Stimulated activated naive CD8-positive, alpha-beta T cell treated with anti-CD3 and anti-CD28 coated beads, Interleukin-15, Interleukin-2, amounts not matched to agents 100 ng/mL and 50 ng/mL, for 24 hours (primary cell): ENCODE measurements around the gene CHMP6.
A peak's percentile ranks its signal among the peaks of the same experiment; 100 is the strongest.

Source experiments
- H3K27ac Mint-ChIP-seq: one replicate; pipeline ENCODE4 v1.8.0; 2021; ENCODE audit warnings: mild to moderate bottlenecking, mixed read lengths
- H3K27me3 Mint-ChIP-seq: one replicate; pipeline ENCODE4 v1.8.0; 2021; ENCODE audit warnings: mixed read lengths
- H3K36me3 Mint-ChIP-seq: one replicate; pipeline ENCODE4 v1.8.0; 2021; ENCODE audit warnings: low read depth, mixed read lengths
- H3K4me1 Mint-ChIP-seq: one replicate; pipeline ENCODE4 v1.8.0; 2021; ENCODE audit warnings: low read depth, mixed read lengths
- H3K4me3 Mint-ChIP-seq: one replicate; pipeline ENCODE4 v1.8.0; 2021; ENCODE audit warnings: mild to moderate bottlenecking, mixed read lengths
- H3K9me3 Mint-ChIP-seq: one replicate; pipeline ENCODE4 v1.8.0; 2021; ENCODE audit warnings: mixed read lengths

The CHMP6 gene

GRCh38 chr17:81039854-81040758, 48.5 kb downstream of the CHMP6 start:
- H3K36me3 Mint-ChIP-seq = peaks cover 3% of the 10 kb centered on the region
- H3K27ac Mint-ChIP-seq = no peak overlapping the region
- peaks cover 16% of the 10 kb centered on the region for H3K27me3 Mint-ChIP-seq
- no peak overlapping the region for H3K4me3 Mint-ChIP-seq
- H3K9me3 Mint-ChIP-seq = no peaks in the 10 kb centered on the region
- H3K4me1 Mint-ChIP-seq = peaks cover 14% of the 10 kb centered on the region

- H3K27me3 Mint-ChIP-seq = peaks cover 13% of the 10 kb centered on the region
- H3K4me3 Mint-ChIP-seq = no peak overlapping the region
- no peaks in the 10 kb centered on the region for H3K9me3 Mint-ChIP-seq
- peaks cover 3% of the 10 kb centered on the region for H3K36me3 Mint-ChIP-seq
- H3K4me1 Mint-ChIP-seq = peaks cover 11% of the 10 kb centered on the region
- H3K27ac Mint-ChIP-seq = no peak overlapping the region
Measured at GRCh38 chr17:81040791-81041337, 49.2 kb downstream of the CHMP6 start.

- Mint-ChIP-seq H3K27me3 (no peaks in the 10 kb centered on the region), H3K4me1 (no peaks in the 10 kb centered on the region), H3K4me3 (no peak overlapping the region), H3K36me3 (no peaks in the 10 kb centered on the region), H3K9me3 (no peaks in the 10 kb centered on the region), H3K27ac (no peak overlapping the region)
Measured at GRCh38 chr17:81042606-81043005, 51.0 kb downstream of the CHMP6 start.

GRCh38 chr17:81043319-81043724, 51.7 kb downstream of the CHMP6 start:
- no peaks in the 10 kb centered on the region for H3K36me3 Mint-ChIP-seq
- no peaks in the 10 kb centered on the region for H3K4me1 Mint-ChIP-seq
- no peaks in the 10 kb centered on the region for H3K27me3 Mint-ChIP-seq
- no peak overlapping the region for H3K27ac Mint-ChIP-seq
- H3K9me3 Mint-ChIP-seq = no peaks in the 10 kb centered on the region
- no peak overlapping the region for H3K4me3 Mint-ChIP-seq

- Mint-ChIP-seq H3K4me3 (no peak overlapping the region), H3K36me3 (no peaks in the 10 kb centered on the region), H3K27ac (no peak overlapping the region), H3K27me3 (no peaks in the 10 kb centered on the region), H3K9me3 (no peaks in the 10 kb centered on the region), H3K4me1 (peaks cover 5% of the 10 kb centered on the region)
Measured at GRCh38 chr17:81043725-81044427, 52.2 kb downstream of the CHMP6 start.

GRCh38 chr17:81044428-81044763, 52.8 kb downstream of the CHMP6 start:
- no peaks in the 10 kb centered on the region for H3K36me3 Mint-ChIP-seq
- H3K27ac Mint-ChIP-seq = no peak overlapping the region
- H3K9me3 Mint-ChIP-seq = no peaks in the 10 kb centered on the region
- no peak overlapping the region for H3K4me3 Mint-ChIP-seq
- H3K27me3 Mint-ChIP-seq = no peaks in the 10 kb centered on the region
- H3K4me1 Mint-ChIP-seq = peaks cover 10% of the 10 kb centered on the region

GRCh38 chr17:81044764-81045589, 53.3 kb downstream of the CHMP6 start:
- no peak overlapping the region for H3K4me3 Mint-ChIP-seq
- H3K36me3 Mint-ChIP-seq = no peaks in the 10 kb centered on the region
- H3K27me3 Mint-ChIP-seq = no peaks in the 10 kb centered on the region
- no peak overlapping the region for H3K27ac Mint-ChIP-seq
- peaks cover 13% of the 10 kb centered on the region for H3K4me1 Mint-ChIP-seq
- no peaks in the 10 kb centered on the region for H3K9me3 Mint-ChIP-seq

- H3K4me1 Mint-ChIP-seq = peaks cover 13% of the 10 kb centered on the region
Measured at GRCh38 chr17:81045590-81046095, 54.0 kb downstream of the CHMP6 start.

GRCh38 chr17:81046132-81046769, 54.6 kb downstream of the CHMP6 start:
- Mint-ChIP-seq H3K4me3 (no peak overlapping the region), H3K36me3 (no peaks in the 10 kb centered on the region), H3K27me3 (no peaks in the 10 kb centered on the region), H3K9me3 (no peaks in the 10 kb centered on the region), H3K4me1 (peaks cover 13% of the 10 kb centered on the region), H3K27ac (no peak overlapping the region)

More at GRCh38 chr17:81045590-81046095, 54.0 kb downstream of the CHMP6 start:
- Mint-ChIP-seq H3K27ac (no peak overlapping the region), H3K9me3 (no peaks in the 10 kb centered on the region), H3K4me3 (no peak overlapping the region), H3K36me3 (no peaks in the 10 kb centered on the region), H3K27me3 (no peaks in the 10 kb centered on the region)

GRCh38 chr17:81046770-81047359, 55.2 kb downstream of the CHMP6 start:
- H3K27me3 Mint-ChIP-seq = no peaks in the 10 kb centered on the region
- H3K27ac Mint-ChIP-seq = no peak overlapping the region
- H3K36me3 Mint-ChIP-seq = no peaks in the 10 kb centered on the region
- H3K4me3 Mint-ChIP-seq = no peak overlapping the region
- H3K9me3 Mint-ChIP-seq = no peaks in the 10 kb centered on the region
- H3K4me1 Mint-ChIP-seq = peaks cover 13% of the 10 kb centered on the region

- Mint-ChIP-seq H3K36me3 (no peaks in the 10 kb centered on the region), H3K27me3 (no peaks in the 10 kb centered on the region), H3K4me1 (peaks cover 13% of the 10 kb centered on the region), H3K27ac (no peak overlapping the region), H3K4me3 (no peak overlapping the region), H3K9me3 (no peaks in the 10 kb centered on the region)
Measured at GRCh38 chr17:81048827-81049371, 57.3 kb downstream of the CHMP6 start.

GRCh38 chr17:81049372-81049911, 57.8 kb downstream of the CHMP6 start:
- Mint-ChIP-seq H3K4me1 (peaks cover 13% of the 10 kb centered on the region), H3K36me3 (no peaks in the 10 kb centered on the region), H3K27me3 (no peaks in the 10 kb centered on the region), H3K9me3 (no peaks in the 10 kb centered on the region), H3K27ac (peak overlapping the region; percentile 21), H3K4me3 (peak overlapping the region; percentile 60)
